ENCODE measurements around the gene KHK. TPM values are rescaled to one million over a fixed set of nuclear protein-coding genes. Genes with fewer than 3 reads are reported as not detected.

KHK gene
- total and polyA plus RNA-seq, 9 of the 15 experiments (the other 6 are each of a cell fraction or from before 2014, with no cell fraction given): 1.5 to 10.7 (median 5.2) TPM

- Histone ChIP-seq H3K9ac (ENCODE audit: insufficient read depth in 1 of 2, low read depth in 2 of 2, low read length in 2 of 2) (0 out of 4 replicates have a peak overlapping the region, but pooled peaks of 1 of the 2 experiments have one; percentile 38), H3K4me3 (no peak overlapping the region), H3K36me3 (ENCODE audit: control insufficient read depth, insufficient read depth, low read length) (peaks cover 91% of the 10 kb centered on the region), H4K20me1 (replicated peaks; ENCODE audit: control insufficient read depth, insufficient read depth, low read length) (no peaks in the 10 kb centered on the region), H3K4me2 (ENCODE audit: insufficient read depth, low read length) (no peak overlapping the region), H3K4me1 (replicated peaks in 1 of 2; ENCODE audit: control insufficient read depth in 2 of 2, insufficient read depth in 2 of 2, low read length in 2 of 2) (no peaks in the 10 kb centered on the region; a peak in 2 of 5 replicates), H3K79me2 (ENCODE audit: control insufficient read depth, insufficient read depth, low read length) (peaks cover 12% of the 10 kb centered on the region), H3K27ac (ENCODE audit: extremely low read depth, low read depth, low read length) (no peak overlapping the region), H3K9me3 (replicated peaks; ENCODE audit: control insufficient read depth, insufficient read depth, low read depth, low read length) (no peaks in the 10 kb centered on the region), H3K27me3 (ENCODE audit: control insufficient read depth in 2 of 2, insufficient read depth in 2 of 2, low read length in 2 of 2) (no peaks in the 10 kb centered on the region), H3K9me1 (ENCODE audit: control insufficient read depth, insufficient read depth, low read length) (peaks cover 9% of the 10 kb centered on the region), H2AFZ (ENCODE audit: low read depth, low read length) (no peak overlapping the region)
- ChIA-PET CTCF (ENCODE audit: low intra/inter-chr PET ratio) (no interaction called here), POLR2A (interaction anchor here (0.6 to 1.8 kb wide), 14 partner anchors 10 to 653 kb away, joined by 3 to 7 read pairs (median 3); partner anchors contain the start of genes AGBL5 and KHK)
- DNase-seq (ENCODE audit: extremely low read depth in 1 of 4, low spot score in 3 of 4) (no peak), ATAC-seq (no peak), FAIRE-seq (no peak)
- intact Hi-C loops (cut with micrococcal nuclease): no loop called here
- in situ Hi-C loops (cut with MboI): no loop called here
- BruUV-seq (replicated peaks): no TSS peak
- TF ChIP-seq RBM22 (IDR thresholded peaks at IDR 0.05; ENCODE audit: low read depth, low read length, poor library complexity, severe bottlenecking): peak; percentile 26
- no peak for TF ChIP-seq HDAC3 (IDR thresholded peaks at IDR 0.05; ENCODE audit: borderline replicate concordance, partially characterized antibody)
- peak; percentile 15 for TF ChIP-seq RBFOX2 (IDR thresholded peaks at IDR 0.05; ENCODE audit: low read depth, low read length)
- no peak for TF ChIP-seq EP300 (IDR thresholded peaks at IDR 0.05; ENCODE audit: low read length)
- 0 out of 2 replicates have a peak, but pooled peaks have one; percentile 11 for TF ChIP-seq TFAP4 (CRISPR knock-in tag; IDR thresholded peaks at IDR 0.05; ENCODE audit: borderline replicate concordance)
- 90% methylated on average over 6 of the region's 6 CpGs for WGBS (ENCODE audit: insufficient coverage, low coverage, missing lambda C conversion rate)
Observed at GRCh38 chr2:27039426-27039825, 47.1 kb upstream of the KHK start.
